NCI-H2227 treated with DMSO at 0.1 percent for 48 hours (cell line): Measurements from ENCODE around the gene SPRR4.

Source experiments
- DNase-seq: peaks from one replicate; lab custom pipeline; 2025; lab: John Stamatoyannopoulos, UW

The SPRR4 gene

GRCh38 chr1:152970495-152970894 lies at the start of gene SPRR4:
SPRR4 (plus strand) TSS chr1:152970648; CDS start chr1:152971891, 1,243 bp downstream.
- no peak for DNase-seq

GRCh38 chr1:152924191-152924590 lies 46.3 kb upstream of the SPRR4 start:
- no peak for DNase-seq

GRCh38 chr1:152926091-152926490 lies 44.4 kb upstream of the SPRR4 start:
- DNase-seq = no peak

GRCh38 chr1:152928671-152929070 lies 41.8 kb upstream of the SPRR4 start:
- no peak for DNase-seq

GRCh38 chr1:152932170-152932811 lies 38.2 kb upstream of the SPRR4 start:
- no peak for DNase-seq

GRCh38 chr1:152933196-152933595 lies 37.3 kb upstream of the SPRR4 start:
- no peak for DNase-seq

- no peak for DNase-seq
Observed at GRCh38 chr1:152940614-152941013, 29.8 kb upstream of the SPRR4 start.

GRCh38 chr1:152941037-152941711 lies 29.3 kb upstream of the SPRR4 start:
- DNase-seq = no peak

GRCh38 chr1:152942161-152942560 lies 28.3 kb upstream of the SPRR4 start:
- no peak for DNase-seq

GRCh38 chr1:152946248-152946647 lies 24.2 kb upstream of the SPRR4 start:
- DNase-seq = no peak

GRCh38 chr1:152946651-152947256 lies 23.7 kb upstream of the SPRR4 start, which contains the start of gene SPRR5:
SPRR5 (plus strand) TSS chr1:152947206; CDS start chr1:152948555, 1,349 bp downstream.
- DNase-seq = no peak

- no peak for DNase-seq
Observed at GRCh38 chr1:152951711-152952110, 18.7 kb upstream of the SPRR4 start.

GRCh38 chr1:152953761-152954160 lies 16.7 kb upstream of the SPRR4 start:
- no peak for DNase-seq

GRCh38 chr1:152954436-152954835 lies 16.0 kb upstream of the SPRR4 start:
- DNase-seq = no peak

- no peak for DNase-seq
Observed at GRCh38 chr1:152957561-152957960, 12.9 kb upstream of the SPRR4 start.

- no peak for DNase-seq
Observed at GRCh38 chr1:152959273-152959672, 11.2 kb upstream of the SPRR4 start.

- no peak for DNase-seq
Observed at GRCh38 chr1:152959801-152960451, 10.5 kb upstream of the SPRR4 start.

- no peak for DNase-seq
Observed at GRCh38 chr1:152960452-152961044, 9.9 kb upstream of the SPRR4 start.

GRCh38 chr1:152961226-152961891 lies 9.1 kb upstream of the SPRR4 start:
- no peak for DNase-seq

- DNase-seq = no peak
Observed at GRCh38 chr1:152962876-152963415, 7.5 kb upstream of the SPRR4 start.

- no peak for DNase-seq
Observed at GRCh38 chr1:152964536-152964935, 5.9 kb upstream of the SPRR4 start.
